ENCODE measurements around the gene CEP41.

CEP41 gene

GRCh38 chr7:130401101-130401500 lies 39.7 kb downstream of the CEP41 start:
- Histone ChIP-seq H3K9me3 (ENCODE audit: control insufficient read depth, low read length) (no peaks in the 10 kb centered on the region), H3K4me3 (ENCODE audit: insufficient read depth in 1 of 2, low read depth in 1 of 2, low read length in 2 of 2) (no peak overlapping the region)
- no CpG with 5 or more reads among the region's 1 CpG for WGBS

GRCh38 chr7:130400120-130400572 lies 40.7 kb downstream of the CEP41 start:
- Histone ChIP-seq H3K9ac (ENCODE audit: low read length) (peak overlapping the region; percentile 69), H3K79me1 (replicated peaks; ENCODE audit: low read length, poor library complexity, severe bottlenecking) (no peaks in the 10 kb centered on the region), H3K4me3 (ENCODE audit: insufficient read depth in 1 of 2, low read depth in 1 of 2, low read length in 2 of 2) (no peak overlapping the region), H2AFZ (ENCODE audit: low read depth, low read length) (no peak overlapping the region), H3K36me3 (ENCODE audit: control insufficient read depth in 1 of 2, insufficient read depth in 2 of 2, low read depth in 1 of 2, low read length in 2 of 2) (peaks cover 7 to 10% of the 10 kb centered on the region in 2 experiments), H4K91ac (ENCODE audit: low read length) (no peak overlapping the region), H3K4ac (ENCODE audit: low read depth in 1 of 2, low read length in 2 of 2) (no peak overlapping the region), H3K27ac (ENCODE audit: low read length, poor library complexity, severe bottlenecking) (no peak overlapping the region), H3K27me3 (ENCODE audit: control insufficient read depth in 1 of 2, insufficient read depth in 1 of 2, low read length in 2 of 2) (no peaks in the 10 kb centered on the region), H3K14ac (ENCODE audit: low read length in 2 of 2) (no peak overlapping the region), H3K4me1 (ENCODE audit: control insufficient read depth, insufficient read depth, low read depth, low read length) (peaks cover 1% of the 10 kb centered on the region), H2AK5ac (ENCODE audit: low read length, severe bottlenecking) (no peak overlapping the region), H3K18ac (ENCODE audit: low read depth in 1 of 2, low read length in 2 of 2) (no peak overlapping the region), H2BK120ac (ENCODE audit: low read depth, low read length) (no peak overlapping the region), H3K4me2 (ENCODE audit: low read length, poor library complexity, severe bottlenecking) (no peak overlapping the region), H3K9me3 (ENCODE audit: control insufficient read depth, low read length) (no peaks in the 10 kb centered on the region), H2BK12ac (ENCODE audit: low read length in 2 of 2) (no peak overlapping the region), H4K8ac (ENCODE audit: low read length) (no peak overlapping the region), H2BK15ac (ENCODE audit: low read depth, poor library complexity, severe bottlenecking) (no peak overlapping the region), H3K23ac (ENCODE audit: low read length in 2 of 2) (no peak overlapping the region), H2BK5ac (ENCODE audit: low read depth, low read length, poor library complexity, severe bottlenecking) (no peak overlapping the region)
- WGBS, result 91% methylated on average over 4 of the region's 4 CpGs
- DNase-seq, result no peak

More at GRCh38 chr7:130401101-130401500, 39.7 kb downstream of the CEP41 start:
- no peaks in the 10 kb centered on the region for H3K27me3 ChIP-seq (ENCODE audit: control insufficient read depth in 1 of 2, insufficient read depth in 1 of 2, low read length in 2 of 2)
- no peak for DNase-seq
- H2AK5ac ChIP-seq (ENCODE audit: low read length, severe bottlenecking), result no peak overlapping the region
- no peak overlapping the region for H3K18ac ChIP-seq (ENCODE audit: low read depth in 1 of 2, low read length in 2 of 2)
- no peak overlapping the region for H4K91ac ChIP-seq (ENCODE audit: low read length)
- H3K14ac ChIP-seq (ENCODE audit: low read length in 2 of 2), result no peak overlapping the region
- H2BK15ac ChIP-seq (ENCODE audit: low read depth, poor library complexity, severe bottlenecking), result no peak overlapping the region
- no peak overlapping the region for H2AFZ ChIP-seq (ENCODE audit: low read depth, low read length)
- H3K27ac ChIP-seq (ENCODE audit: low read length, poor library complexity, severe bottlenecking), result no peak overlapping the region
- H2BK12ac ChIP-seq (ENCODE audit: low read length in 2 of 2), result no peak overlapping the region
- no peak overlapping the region for H2BK5ac ChIP-seq (ENCODE audit: low read depth, low read length, poor library complexity, severe bottlenecking)
- H3K4me1 ChIP-seq (ENCODE audit: control insufficient read depth, insufficient read depth, low read depth, low read length), result no peaks in the 10 kb centered on the region
- no peak overlapping the region for H3K23ac ChIP-seq (ENCODE audit: low read length in 2 of 2)
- H3K9ac ChIP-seq (ENCODE audit: low read length), result peak overlapping the region; percentile 69
- H3K4me2 ChIP-seq (ENCODE audit: low read length, poor library complexity, severe bottlenecking), result no peak overlapping the region
- H3K79me1 ChIP-seq (replicated peaks; ENCODE audit: low read length, poor library complexity, severe bottlenecking), result no peaks in the 10 kb centered on the region
- H4K8ac ChIP-seq (ENCODE audit: low read length), result no peak overlapping the region
- peaks cover 7 to 10% of the 10 kb centered on the region in 2 experiments for H3K36me3 ChIP-seq (ENCODE audit: control insufficient read depth in 1 of 2, insufficient read depth in 2 of 2, low read depth in 1 of 2, low read length in 2 of 2)
- no peak overlapping the region for H2BK120ac ChIP-seq (ENCODE audit: low read depth, low read length)
- H3K4ac ChIP-seq (ENCODE audit: low read depth in 1 of 2, low read length in 2 of 2), result no peak overlapping the region

DNA sequence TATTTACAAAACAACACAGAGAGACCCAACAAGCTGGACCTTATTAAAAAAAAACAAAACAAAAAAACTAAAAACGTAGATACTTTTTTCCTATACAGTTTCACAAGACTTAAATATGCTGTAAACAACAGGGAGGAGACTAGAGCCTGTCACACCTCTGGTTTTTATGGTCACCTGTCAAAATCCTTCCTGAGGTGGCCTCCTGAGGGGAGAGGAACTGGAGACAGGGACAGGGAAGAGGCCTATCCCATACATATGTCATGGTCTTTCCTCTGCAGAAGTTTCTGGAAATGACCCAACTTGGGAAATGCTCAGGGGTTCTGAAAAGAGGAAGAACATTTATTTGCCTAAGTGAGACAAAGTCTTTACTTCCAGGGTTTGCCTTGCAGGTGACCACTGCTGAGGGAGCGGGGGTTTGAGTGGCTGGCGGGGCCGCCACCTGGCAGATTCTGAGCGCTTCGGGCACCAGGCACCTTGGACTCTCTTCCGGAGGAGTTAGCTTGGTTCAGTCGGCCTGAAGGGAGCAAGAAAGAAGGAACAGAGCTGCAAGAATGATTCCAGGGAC lies 42.2 kb downstream of the CEP41 start:
- Histone ChIP-seq H2BK120ac (ENCODE audit: low read depth, low read length) (no peak overlapping the region), H3K4ac (ENCODE audit: low read depth in 1 of 2, low read length in 2 of 2) (no peak overlapping the region), H4K91ac (ENCODE audit: low read length) (no peak overlapping the region), H2BK12ac (ENCODE audit: low read length in 2 of 2) (no peak overlapping the region), H3K4me2 (ENCODE audit: low read length, poor library complexity, severe bottlenecking) (no peak overlapping the region), H3K18ac (ENCODE audit: low read depth in 1 of 2, low read length in 2 of 2) (no peak overlapping the region), H4K8ac (ENCODE audit: low read length) (no peak overlapping the region), H3K9ac (ENCODE audit: low read length) (no peak overlapping the region), H3K36me3 (ENCODE audit: control insufficient read depth in 1 of 2, insufficient read depth in 2 of 2, low read depth in 1 of 2, low read length in 2 of 2) (peaks cover 7 to 10% of the 10 kb centered on the region in 2 experiments), H2BK15ac (ENCODE audit: low read depth, poor library complexity, severe bottlenecking) (no peak overlapping the region), H3K4me1 (ENCODE audit: control insufficient read depth, insufficient read depth, low read depth, low read length) (peaks cover 1% of the 10 kb centered on the region), H2AFZ (ENCODE audit: low read depth, low read length) (no peak overlapping the region), H3K14ac (ENCODE audit: low read length in 2 of 2) (no peak overlapping the region), H3K9me3 (ENCODE audit: control insufficient read depth, low read length) (no peaks in the 10 kb centered on the region), H3K27me3 (ENCODE audit: control insufficient read depth in 1 of 2, insufficient read depth in 1 of 2, low read length in 2 of 2) (no peaks in the 10 kb centered on the region), H2AK5ac (ENCODE audit: low read length, severe bottlenecking) (no peak overlapping the region), H3K27ac (ENCODE audit: low read length, poor library complexity, severe bottlenecking) (no peak overlapping the region), H3K23ac (ENCODE audit: low read length in 2 of 2) (no peak overlapping the region), H2BK5ac (ENCODE audit: low read depth, low read length, poor library complexity, severe bottlenecking) (no peak overlapping the region), H3K4me3 (ENCODE audit: insufficient read depth in 1 of 2, low read depth in 1 of 2, low read length in 2 of 2) (no peak overlapping the region), H3K79me1 (replicated peaks; ENCODE audit: low read length, poor library complexity, severe bottlenecking) (no peaks in the 10 kb centered on the region)
- DNase-seq, result no peak
- WGBS, result 87% methylated on average over 8 of the region's 8 CpGs

GRCh38 chr7:130397758-130398073 lies 43.1 kb downstream of the CEP41 start:
- Histone ChIP-seq H3K9ac (ENCODE audit: low read length) (no peak overlapping the region), H3K36me3 (ENCODE audit: control insufficient read depth in 1 of 2, insufficient read depth in 2 of 2, low read depth in 1 of 2, low read length in 2 of 2) (peaks cover 5 to 8% of the 10 kb centered on the region in 2 experiments), H3K27ac (ENCODE audit: low read length, poor library complexity, severe bottlenecking) (no peak overlapping the region), H4K8ac (ENCODE audit: low read length) (no peak overlapping the region), H3K4me1 (ENCODE audit: control insufficient read depth, insufficient read depth, low read depth, low read length) (peaks cover 1% of the 10 kb centered on the region), H2BK120ac (ENCODE audit: low read depth, low read length) (no peak overlapping the region), H3K14ac (ENCODE audit: low read length in 2 of 2) (no peak overlapping the region), H3K4me2 (ENCODE audit: low read length, poor library complexity, severe bottlenecking) (no peak overlapping the region), H3K4me3 (ENCODE audit: insufficient read depth in 1 of 2, low read depth in 1 of 2, low read length in 2 of 2) (no peak overlapping the region), H2BK15ac (ENCODE audit: low read depth, poor library complexity, severe bottlenecking) (no peak overlapping the region), H2BK5ac (ENCODE audit: low read depth, low read length, poor library complexity, severe bottlenecking) (no peak overlapping the region), H3K79me1 (replicated peaks; ENCODE audit: low read length, poor library complexity, severe bottlenecking) (no peaks in the 10 kb centered on the region), H2BK12ac (ENCODE audit: low read length in 2 of 2) (no peak overlapping the region), H4K91ac (ENCODE audit: low read length) (no peak overlapping the region), H2AFZ (ENCODE audit: low read depth, low read length) (no peak overlapping the region), H3K9me3 (ENCODE audit: control insufficient read depth, low read length) (no peaks in the 10 kb centered on the region), H3K18ac (ENCODE audit: low read depth in 1 of 2, low read length in 2 of 2) (no peak overlapping the region), H3K4ac (ENCODE audit: low read depth in 1 of 2, low read length in 2 of 2) (no peak overlapping the region), H2AK5ac (ENCODE audit: low read length, severe bottlenecking) (peak overlapping the region; percentile 15), H3K23ac (ENCODE audit: low read length in 2 of 2) (no peak overlapping the region), H3K27me3 (ENCODE audit: control insufficient read depth in 1 of 2, insufficient read depth in 1 of 2, low read length in 2 of 2) (no peaks in the 10 kb centered on the region)
- 94% methylated on average over 3 of the region's 3 CpGs for WGBS
- no peak for DNase-seq

Data from mesenchymal stem cell (in vitro differentiated cells and primary cell).